Measurements from ENCODE around the gene RNF123. TPM values are rescaled to one million over a fixed set of nuclear protein-coding genes. Genes with fewer than 3 reads are reported as not detected.

RNF123 gene
- total and polyA plus RNA-seq, 10 of the 15 experiments (the other 5 are each of a cell fraction or from before 2014, with no cell fraction given), result 4.2 to 31.5 (median 17.6) TPM

GRCh38 chr3:49759226-49759625 lies 69.9 kb downstream of the RNF123 start:
- no peak for DNase-seq (ENCODE audit: low read depth, low spot score)
- no peaks in the 10 kb centered on the region; the same call in 1 of the 2 replicates for H3K79me2 ChIP-seq (ENCODE audit: control insufficient read depth, insufficient read depth, low read length)

GRCh38 chr3:49761661-49762060 lies 72.3 kb downstream of the RNF123 start:
- Histone ChIP-seq H3K79me2 (ENCODE audit: control insufficient read depth, insufficient read depth, low read length) (no peaks in the 10 kb centered on the region; the same call in 1 of the 2 replicates), H3K9me3 (replicated peaks; ENCODE audit: control insufficient read depth, insufficient read depth, low read length) (no peaks in the 10 kb centered on the region), H3K4me3 (no peak overlapping the region), H3K27ac (ENCODE audit: control insufficient read depth, insufficient read depth) (no peak overlapping the region), H3K4me2 (ENCODE audit: control insufficient read depth, insufficient read depth) (no peak overlapping the region), H2AFZ (ENCODE audit: control insufficient read depth, low read depth, low read length) (no peak overlapping the region), H3K9ac (ENCODE audit: control insufficient read depth, insufficient read depth, low read length) (no peak overlapping the region), H3K27me3 (replicated peaks in 1 of 2; ENCODE audit: control insufficient read depth in 2 of 2, insufficient read depth in 2 of 2, low read length in 1 of 2) (no peaks in the 10 kb centered on the region), H3K36me3 (ENCODE audit: control insufficient read depth in 2 of 2, insufficient read depth in 2 of 2, low read length in 1 of 2) (no peaks in the 10 kb centered on the region; a peak in 2 of 4 replicates), H3K4me1 (ENCODE audit: control insufficient read depth, insufficient read depth, low read length) (no peaks in the 10 kb centered on the region), H4K20me1 (ENCODE audit: control insufficient read depth, insufficient read depth) (no peaks in the 10 kb centered on the region; the same call in 1 of the 2 replicates)
- WGBS (ENCODE audit: insufficient coverage, insufficient replicate concordance, low lambda C conversion rate, missing lambda C conversion rate), result 81% methylated on average over 3 of the region's 3 CpGs
- FAIRE-seq (no peak), DNase-seq (ENCODE audit: low read depth, low spot score) (no peak), ATAC-seq (no peak)
- SMC1A ChIA-PET (ENCODE audit: uncharacterized antibody, unreplicated experiment), result no interaction called here
- TF ChIP-seq CHD2 (IDR thresholded peaks at IDR 0.05; ENCODE audit: borderline replicate concordance, low read depth, low read length), result no peak
- no peak for TF ChIP-seq NFIC (IDR thresholded peaks at IDR 0.05; ENCODE audit: low read depth, low read length)
- intact Hi-C loops (cut with micrococcal nuclease; ENCODE audit: unreplicated experiment), result no loop called here
- in situ Hi-C loops (cut with MboI), result no loop called here
- RAD21 ChIA-PET (ENCODE audit: unreplicated experiment), result no interaction called here
- CTCF ChIA-PET, result no interaction called here
- POLR2A ChIA-PET, result no interaction called here
- no TSS peak for BruUV-seq (replicated peaks)

More at GRCh38 chr3:49759226-49759625, 69.9 kb downstream of the RNF123 start:
- Histone ChIP-seq H4K20me1 (ENCODE audit: control insufficient read depth, insufficient read depth) (no peaks in the 10 kb centered on the region; the same call in 1 of the 2 replicates), H2AFZ (ENCODE audit: control insufficient read depth, low read depth, low read length) (no peak overlapping the region), H3K4me1 (ENCODE audit: control insufficient read depth, insufficient read depth, low read length) (no peaks in the 10 kb centered on the region), H3K36me3 (ENCODE audit: control insufficient read depth in 2 of 2, insufficient read depth in 2 of 2, low read length in 1 of 2) (no peaks in the 10 kb centered on the region; a peak in 2 of 4 replicates), H3K9ac (ENCODE audit: control insufficient read depth, insufficient read depth, low read length) (no peak overlapping the region), H3K27ac (ENCODE audit: control insufficient read depth, insufficient read depth) (no peak overlapping the region), H3K4me2 (ENCODE audit: control insufficient read depth, insufficient read depth) (no peak overlapping the region), H3K27me3 (replicated peaks in 1 of 2; ENCODE audit: control insufficient read depth in 2 of 2, insufficient read depth in 2 of 2, low read length in 1 of 2) (no peaks in the 10 kb centered on the region), H3K9me3 (replicated peaks; ENCODE audit: control insufficient read depth, insufficient read depth, low read length) (no peaks in the 10 kb centered on the region), H3K4me3 (no peak overlapping the region)
- no peak for FAIRE-seq
- ChIA-PET POLR2A (no interaction called here), RAD21 (ENCODE audit: unreplicated experiment) (no interaction called here), CTCF (no interaction called here), SMC1A (ENCODE audit: uncharacterized antibody, unreplicated experiment) (interaction anchor here (1.6 kb wide), 1 partner anchor 10 kb away, joined by 4 read pairs; no protein-coding TSS in a partner anchor)
- in situ Hi-C loops (cut with MboI), result no loop called here
- intact Hi-C loops (cut with micrococcal nuclease; ENCODE audit: unreplicated experiment), result no loop called here
- 67% methylated on average over 1 of the region's 1 CpG for WGBS (ENCODE audit: insufficient coverage, insufficient replicate concordance, low lambda C conversion rate, missing lambda C conversion rate)
- TSS peak; percentile 17 for BruUV-seq (replicated peaks)
- ATAC-seq, result no peak
- TF ChIP-seq RCOR1 (conservative IDR thresholded peaks at IDR 0.05; ENCODE audit: low read depth, low read length) (no peak), RB1 (IDR thresholded peaks at IDR 0.05; ENCODE audit: borderline replicate concordance) (no peak), BHLHE40 (IDR thresholded peaks at IDR 0.05; ENCODE audit: borderline replicate concordance in 1 of 2, low read depth in 2 of 2, low read length in 1 of 2) (no peak), FOXK2 (IDR thresholded peaks at IDR 0.05) (no peak), JUND (IDR thresholded peaks at IDR 0.05; ENCODE audit: low read depth, low read length) (no peak), USF2 (IDR thresholded peaks at IDR 0.05; ENCODE audit: borderline replicate concordance, low read depth, low read length) (no peak), CBX5 (IDR thresholded peaks at IDR 0.05; ENCODE audit: low read depth) (no peak), MEF2A (IDR thresholded peaks at IDR 0.05; ENCODE audit: insufficient read depth, low read depth, low read length) (no peak)
